Testis (tissue), 2 donors: ENCODE results near the gene ADPRHL1.

Experiments
- POLR2A ChIP-seq: fragments of 450-650 bp; IDR thresholded peaks from one replicate; pipeline ENCODE4 v1.6.1; 2017; ENCODE audit warnings: antibody characterized with exemption, mild to moderate bottlenecking, moderate library complexity
- TF ChIP-seq, protein P1 (sequence below), 3 experiments: fragments of 450-650 bp in 2 of 3; fragments of 200-600 bp in 1 of 3; sonication (generic) in 1 of 3; IDR thresholded peaks; one replicate each; pipeline ENCODE4 v1.5.1; 2016 to 2019; ENCODE audit warnings: antibody characterized with exemption in 3 of 3, mild to moderate bottlenecking in 2 of 3, moderate library complexity in 1 of 3

DNA sequence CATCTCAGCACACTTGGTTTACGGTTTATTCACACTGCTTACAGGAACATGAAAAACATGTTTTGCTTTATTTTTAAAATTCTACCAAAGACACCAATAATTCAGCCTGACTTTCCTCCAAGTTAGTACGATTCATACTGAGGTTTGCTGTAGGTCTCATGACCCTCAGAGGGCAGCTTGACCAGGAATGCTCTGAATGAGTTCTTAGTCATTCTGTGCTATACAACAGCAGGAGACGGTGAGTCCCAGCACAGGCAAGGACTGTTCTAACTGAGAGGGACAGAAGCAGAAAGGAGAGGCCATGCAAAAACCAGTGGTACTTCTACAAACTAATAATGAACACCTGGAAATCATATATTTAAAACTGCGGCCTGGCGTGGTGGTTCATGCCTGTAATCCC lies 95.8 kb downstream of the ADPRHL1 start:
- TF ChIP-seq, protein P1, sequence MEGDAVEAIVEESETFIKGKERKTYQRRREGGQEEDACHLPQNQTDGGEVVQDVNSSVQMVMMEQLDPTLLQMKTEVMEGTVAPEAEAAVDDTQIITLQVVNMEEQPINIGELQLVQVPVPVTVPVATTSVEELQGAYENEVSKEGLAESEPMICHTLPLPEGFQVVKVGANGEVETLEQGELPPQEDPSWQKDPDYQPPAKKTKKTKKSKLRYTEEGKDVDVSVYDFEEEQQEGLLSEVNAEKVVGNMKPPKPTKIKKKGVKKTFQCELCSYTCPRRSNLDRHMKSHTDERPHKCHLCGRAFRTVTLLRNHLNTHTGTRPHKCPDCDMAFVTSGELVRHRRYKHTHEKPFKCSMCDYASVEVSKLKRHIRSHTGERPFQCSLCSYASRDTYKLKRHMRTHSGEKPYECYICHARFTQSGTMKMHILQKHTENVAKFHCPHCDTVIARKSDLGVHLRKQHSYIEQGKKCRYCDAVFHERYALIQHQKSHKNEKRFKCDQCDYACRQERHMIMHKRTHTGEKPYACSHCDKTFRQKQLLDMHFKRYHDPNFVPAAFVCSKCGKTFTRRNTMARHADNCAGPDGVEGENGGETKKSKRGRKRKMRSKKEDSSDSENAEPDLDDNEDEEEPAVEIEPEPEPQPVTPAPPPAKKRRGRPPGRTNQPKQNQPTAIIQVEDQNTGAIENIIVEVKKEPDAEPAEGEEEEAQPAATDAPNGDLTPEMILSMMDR (IDR thresholded peaks at IDR 0.05), result no peak
- TF ChIP-seq POLR2A, result no peak
